SIG-M5 (cell line): Measurements from ENCODE around the gene RFT1.
"Not testable (repeated sequence)": the region's sequence is repeated elsewhere in the genome, so short reads cannot be mapped to it uniquely, and the experiment has no call there.

Source experiments
- DNase-seq: peaks from one replicate; lab custom pipeline; 2025; lab: John Stamatoyannopoulos, UW

RFT1 gene

DNA sequence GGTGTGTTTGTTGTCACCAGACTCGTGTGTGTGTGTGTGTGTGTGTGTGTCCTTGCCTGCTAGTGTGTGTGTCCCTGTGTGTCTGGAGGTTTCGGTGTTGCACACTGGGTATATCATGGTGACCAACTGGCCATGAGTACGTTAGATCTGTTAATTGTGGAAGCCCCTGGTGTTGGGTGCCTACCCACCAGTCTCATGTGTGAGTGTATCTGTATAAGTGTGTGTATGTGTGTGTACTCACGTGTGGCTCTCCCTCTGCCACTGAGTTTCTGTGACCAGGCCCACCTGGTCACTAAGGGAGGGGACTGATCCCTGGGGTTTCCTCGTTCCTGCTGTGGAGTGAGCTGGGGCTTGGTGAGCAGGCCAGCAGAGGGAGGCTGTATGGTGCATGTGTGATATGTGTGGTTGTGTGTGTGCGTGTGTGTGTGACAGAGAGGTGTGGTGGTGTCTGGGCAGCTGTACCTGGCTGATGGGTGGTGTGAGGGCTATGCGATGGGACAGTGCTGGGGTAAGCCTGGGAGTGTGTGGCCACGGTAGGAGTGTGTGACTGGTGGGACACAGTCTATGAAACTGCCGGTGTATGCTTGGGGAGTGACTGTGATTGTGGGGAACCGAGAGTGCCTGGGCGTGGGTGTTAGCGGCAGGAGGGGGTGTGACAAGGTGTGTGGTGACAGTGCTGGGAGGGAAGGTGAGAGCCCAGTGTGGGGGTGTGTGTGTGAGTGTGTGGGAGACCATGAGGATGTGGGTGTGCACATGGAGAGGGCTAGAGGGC, 32.6 kb upstream of the RFT1 start:
- no peak for DNase-seq

DNA sequence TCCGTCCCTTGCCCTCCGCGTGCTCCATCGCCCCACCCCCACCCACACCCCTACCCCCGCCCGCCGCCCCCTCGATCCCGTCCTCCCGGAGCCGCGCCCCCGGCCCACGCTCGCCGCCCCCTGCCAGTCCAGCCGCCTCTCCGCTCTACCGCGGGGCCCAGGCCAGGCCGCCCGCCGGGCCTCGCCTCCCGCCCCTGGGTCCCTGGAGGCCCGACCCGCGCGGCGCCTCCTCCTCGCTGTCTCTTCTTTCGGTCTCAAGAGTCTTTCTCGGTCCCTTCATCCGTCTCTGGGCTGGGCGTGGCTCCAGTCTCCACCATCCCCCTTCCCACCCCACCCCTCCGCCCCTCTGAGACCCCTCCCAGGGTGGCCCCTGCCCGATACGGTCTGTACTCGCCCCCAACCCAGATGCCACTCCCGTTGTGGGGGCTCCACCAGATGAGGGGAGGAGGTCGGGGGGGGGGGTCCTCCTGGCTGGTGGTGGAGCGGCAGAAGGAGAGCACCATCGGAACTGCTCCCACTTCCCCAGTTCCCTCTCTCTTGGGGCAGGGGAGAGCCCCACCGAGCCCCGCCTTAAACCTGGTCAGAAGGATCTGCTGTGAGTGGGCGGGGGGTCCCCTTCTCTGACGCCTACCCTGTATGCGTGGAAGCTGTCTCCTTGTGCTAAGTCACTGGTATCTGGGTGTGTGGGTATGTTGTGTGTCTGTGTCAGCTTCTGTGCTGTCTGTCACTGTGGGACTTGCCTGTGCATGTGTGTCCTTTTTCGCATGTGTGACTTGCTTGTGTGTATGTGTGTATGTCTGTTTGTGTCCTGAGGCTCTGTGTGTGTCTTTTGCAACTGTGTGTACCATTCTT, 31.8 kb upstream of the RFT1 start:
- DNase-seq, result no peak

DNA sequence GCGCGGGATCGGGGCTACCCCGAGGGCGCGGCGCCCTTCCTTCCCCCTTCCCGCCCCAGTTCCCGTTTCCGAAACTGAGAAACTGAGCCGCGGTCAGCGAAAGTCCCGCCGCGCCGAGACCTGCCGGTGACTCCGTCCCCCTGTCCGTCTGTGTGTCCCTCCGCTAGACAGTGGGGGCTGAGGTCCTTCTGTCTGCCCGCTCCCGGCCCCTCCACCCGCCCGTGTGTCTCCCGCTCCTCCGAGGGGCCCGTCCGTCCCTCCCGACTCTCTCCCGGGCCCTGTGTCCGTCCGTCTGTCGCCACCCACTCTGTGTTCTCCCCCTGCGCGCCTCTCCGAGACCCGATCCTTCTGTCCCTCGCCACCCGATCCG, 31.2 kb upstream of the RFT1 start:
- no peak for DNase-seq

DNA sequence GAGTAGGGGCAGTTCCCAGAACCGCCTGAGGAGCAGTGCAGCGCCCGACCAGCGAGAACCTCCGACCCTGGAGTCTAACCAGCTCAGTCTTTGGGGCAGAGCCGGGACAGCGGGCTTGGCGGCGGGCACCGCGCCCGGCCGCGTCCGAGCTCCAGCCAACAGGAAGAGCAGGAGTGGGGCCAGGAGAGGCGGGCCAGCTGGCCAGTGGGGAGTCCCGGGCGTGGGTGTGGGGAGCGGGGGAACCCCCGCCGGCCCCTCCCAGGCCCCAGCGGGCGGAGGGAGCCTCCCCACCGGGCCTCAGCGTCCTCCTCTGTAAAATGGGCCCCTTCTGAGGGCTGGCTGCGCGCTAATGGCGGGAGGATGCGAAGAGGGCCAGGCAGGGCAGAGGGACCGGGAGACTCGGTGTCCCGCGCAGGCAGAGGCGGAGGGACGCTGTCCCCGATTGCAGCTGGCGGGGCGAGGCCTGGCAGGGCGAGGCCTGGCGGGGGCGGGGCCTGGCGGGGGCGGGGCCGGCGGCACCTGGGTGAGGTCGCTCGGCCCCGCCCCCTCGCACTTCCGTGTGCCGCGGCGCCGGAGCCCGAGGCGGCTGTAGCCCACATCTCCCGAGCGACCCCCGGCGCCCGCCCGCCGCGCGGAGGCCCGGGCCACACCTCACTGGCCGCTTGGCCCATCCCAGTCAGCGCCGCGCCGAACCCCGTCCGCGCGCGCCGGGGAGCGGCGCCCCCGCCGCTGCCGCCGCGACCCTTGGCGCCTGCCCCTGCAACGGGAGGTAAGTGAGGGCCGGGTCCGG, 30.6 kb upstream of the RFT1 start, which contains the start of gene PRKCD:
Gene PRKCD (plus strand): TSS at position 550 of the 790 bp plus-strand sequence. CDS start 17,214 bp downstream, outside the sequence.
- no peak for DNase-seq

DNA sequence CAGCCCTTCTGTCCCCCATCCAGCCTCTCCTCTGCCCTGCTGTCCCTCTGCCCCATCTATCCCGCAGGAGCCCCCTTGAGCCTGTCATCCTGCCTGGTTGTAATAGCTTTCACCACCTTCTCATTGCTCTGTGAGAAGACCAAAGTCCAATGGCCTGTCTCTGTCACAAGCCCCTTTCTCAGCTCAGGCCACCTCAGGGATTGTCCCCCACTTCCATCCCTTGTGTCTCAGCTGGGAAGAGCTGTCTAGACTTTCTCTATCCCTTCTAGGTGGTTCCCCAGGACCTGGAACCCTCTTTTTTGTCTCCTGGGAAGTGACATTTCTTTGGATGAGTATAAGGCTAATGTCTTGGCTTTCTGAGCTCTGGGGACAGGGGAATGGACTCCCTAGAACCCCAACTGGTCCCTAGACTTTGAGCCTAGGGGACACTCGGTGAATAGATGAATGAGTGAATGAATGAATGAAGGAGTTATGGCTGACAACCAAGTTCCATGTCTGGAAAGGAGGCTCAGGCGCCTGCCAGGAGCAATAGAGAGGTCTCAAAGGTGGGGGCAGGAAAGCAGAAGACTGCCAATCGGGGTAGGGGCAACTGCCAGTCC, 29.9 kb upstream of the RFT1 start:
- DNase-seq, result no peak

DNA sequence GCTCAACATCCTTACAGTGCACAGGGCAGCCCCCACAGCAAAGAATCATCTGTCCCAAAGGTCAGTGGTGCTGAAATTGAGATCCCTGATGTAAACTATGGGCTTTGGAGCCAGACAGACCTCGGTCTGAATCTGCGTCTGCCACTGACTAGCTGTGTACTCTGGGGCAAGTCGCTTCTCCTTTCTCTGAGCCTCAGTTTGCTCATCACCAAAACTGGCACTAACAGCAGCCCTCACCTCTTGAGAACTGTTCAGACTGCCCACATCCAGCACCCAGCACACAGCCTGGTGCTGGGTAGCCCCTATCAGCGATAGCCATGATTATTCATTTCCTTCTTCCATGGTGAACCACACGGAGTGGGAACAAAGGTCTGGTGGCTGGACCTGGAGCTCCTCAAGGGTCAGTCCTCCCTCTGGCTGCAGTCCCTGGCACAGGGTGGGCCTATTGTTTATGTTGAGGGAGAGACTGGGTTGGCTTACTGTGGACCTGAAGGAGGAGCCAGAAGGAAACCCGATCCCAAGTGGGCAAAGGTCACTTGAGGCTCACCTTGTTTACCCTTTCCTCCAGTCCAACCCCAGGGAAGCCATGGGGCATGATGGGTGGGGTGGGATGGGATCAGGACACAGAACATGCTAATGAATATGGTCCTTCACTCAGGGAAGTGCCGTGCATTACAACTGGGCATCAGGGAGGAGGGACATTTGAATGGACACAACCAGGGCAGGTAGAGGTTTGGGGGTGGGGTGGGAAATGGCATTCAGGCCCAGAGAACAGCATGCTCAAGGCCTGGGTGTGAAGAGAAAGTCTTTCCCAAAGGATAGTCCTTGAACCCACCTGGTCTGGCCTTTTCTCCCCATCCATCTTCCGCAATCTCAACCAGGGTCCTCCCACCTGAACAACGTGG, 29.2 kb upstream of the RFT1 start:
- no peak for DNase-seq

DNA sequence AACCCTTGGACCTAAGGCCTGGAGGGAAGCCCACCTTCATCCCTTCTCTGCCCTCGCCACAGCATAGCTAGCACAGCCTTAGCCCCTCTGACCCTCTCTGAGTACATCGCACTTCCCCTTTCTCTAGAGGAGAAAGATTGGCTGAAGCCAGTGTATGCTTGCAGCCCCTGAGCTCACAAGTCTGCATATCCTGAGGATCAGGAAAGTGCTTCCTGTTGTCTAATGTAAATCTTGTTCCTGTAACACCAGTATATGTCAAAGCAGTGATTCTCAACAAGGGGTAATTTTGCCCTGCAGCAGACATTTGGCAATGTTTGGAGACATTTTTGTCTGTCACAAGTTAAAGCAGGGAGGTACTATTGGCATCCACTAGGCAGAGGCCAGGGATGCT, 28.5 kb upstream of the RFT1 start:
- DNase-seq, result no peak

DNA sequence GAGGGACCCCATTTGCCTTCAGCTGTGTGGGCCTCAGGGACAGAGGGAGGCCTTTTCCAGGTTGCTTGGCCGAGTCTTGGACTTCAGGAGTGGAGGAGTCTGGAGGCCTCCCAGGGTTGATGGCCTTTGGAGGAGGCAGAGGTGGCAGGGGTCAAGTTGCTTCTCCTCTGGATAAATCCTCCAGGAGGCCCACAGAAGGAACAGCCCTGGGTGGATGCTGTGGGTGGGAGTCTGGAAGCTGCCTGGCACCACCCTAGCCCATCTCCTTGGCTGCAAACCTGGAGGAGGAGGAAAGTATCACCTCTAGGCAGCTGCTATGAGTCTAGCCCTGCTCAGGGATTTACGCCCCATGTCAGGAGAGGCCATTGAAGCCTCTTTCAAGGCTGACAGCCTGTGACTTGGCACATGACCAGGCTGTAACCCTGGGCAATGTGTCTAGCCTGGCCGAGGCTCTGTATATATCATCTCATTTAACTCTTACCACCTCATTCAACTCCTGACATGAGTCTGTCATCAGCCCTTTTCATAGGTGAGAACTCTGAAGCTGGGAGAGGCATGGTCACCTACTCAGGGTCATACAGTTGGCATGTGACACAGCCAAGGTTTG, 27.8 kb upstream of the RFT1 start:
- DNase-seq, result no peak

DNA sequence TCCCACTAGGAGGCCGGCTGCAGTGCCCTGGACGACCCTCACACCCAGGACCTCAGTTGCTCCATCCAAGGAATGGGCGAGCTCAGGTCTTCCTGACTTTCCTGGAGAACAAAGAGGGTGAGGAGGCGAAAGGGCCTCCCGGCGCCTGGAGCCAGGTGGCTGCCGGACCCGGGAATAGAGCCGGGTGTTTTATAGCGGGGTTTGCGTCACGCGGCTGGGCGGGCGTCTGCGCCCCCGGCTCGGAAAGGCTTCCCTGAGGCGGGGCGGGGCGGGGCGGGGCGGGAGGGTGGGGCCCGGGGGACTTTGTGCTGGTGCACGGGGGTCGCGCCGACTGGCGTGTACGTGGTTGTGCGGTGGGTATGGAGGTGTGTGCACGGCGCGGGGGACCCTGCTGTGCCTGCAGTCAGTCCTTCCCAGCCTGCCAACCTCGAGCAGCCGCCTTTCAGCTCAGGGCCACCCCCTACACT, 26.2 kb upstream of the RFT1 start:
- no peak for DNase-seq

DNA sequence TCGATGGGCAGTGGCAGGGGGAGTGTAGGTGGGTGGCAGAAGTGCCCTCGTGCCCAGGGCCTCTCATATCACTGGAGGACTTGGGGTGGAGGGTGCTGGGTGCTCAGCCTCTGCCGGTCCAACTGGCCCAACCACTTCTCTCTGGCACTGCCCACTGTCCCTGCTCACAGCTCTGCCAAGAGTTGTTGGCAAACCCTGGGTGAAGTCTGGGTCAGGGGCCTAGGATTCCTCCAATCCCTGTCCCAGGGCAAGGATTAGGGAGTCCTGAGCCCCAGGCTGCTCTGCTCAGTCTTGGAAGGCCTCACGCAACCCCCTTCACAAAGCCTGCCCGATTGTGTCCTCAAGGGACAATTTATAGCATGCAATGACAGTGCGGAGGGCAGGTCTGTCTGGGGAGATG, 25.5 kb upstream of the RFT1 start:
- DNase-seq, result no peak

DNA sequence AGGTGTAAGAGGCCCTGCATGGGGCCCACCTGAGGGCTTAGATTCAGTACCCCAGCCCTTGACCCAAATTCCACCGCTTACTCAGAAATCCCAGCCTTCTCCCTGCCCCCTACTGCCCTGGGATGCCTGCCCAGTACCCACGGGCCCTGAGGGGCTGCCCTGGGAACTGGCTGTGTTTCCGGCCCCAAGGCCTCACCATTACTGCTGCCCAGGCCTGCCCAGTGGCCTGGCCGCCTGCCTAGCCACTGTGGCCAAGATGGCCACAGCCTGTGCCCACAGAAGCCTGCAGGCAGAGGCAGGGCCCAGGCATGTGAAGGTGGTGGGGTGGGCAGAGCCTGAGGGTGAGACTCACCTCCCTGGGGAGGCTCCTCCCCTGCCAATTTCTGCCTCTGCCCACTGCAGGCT, 24.6 kb upstream of the RFT1 start:
- no peak for DNase-seq

DNA sequence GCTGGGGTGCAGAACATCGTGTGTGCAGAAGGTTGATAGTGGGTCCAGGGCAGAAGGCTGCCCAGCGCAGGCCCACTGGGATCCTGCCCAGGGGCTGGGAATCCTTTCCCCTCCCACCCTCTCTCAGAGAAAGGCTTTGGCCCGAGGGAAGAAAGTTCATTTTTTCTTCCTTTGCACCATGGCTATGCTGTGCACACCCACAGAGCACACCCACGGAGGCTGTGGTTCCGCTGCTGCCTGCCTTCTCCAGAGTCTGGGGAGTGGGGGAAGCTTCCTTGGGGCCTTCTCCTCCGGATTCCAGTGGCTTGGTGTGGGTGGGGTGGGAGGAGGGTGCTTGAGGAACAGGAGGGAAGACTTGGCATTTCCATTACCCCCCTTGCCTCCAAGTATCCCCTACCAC, 23.7 kb upstream of the RFT1 start:
- DNase-seq, result no peak

DNA sequence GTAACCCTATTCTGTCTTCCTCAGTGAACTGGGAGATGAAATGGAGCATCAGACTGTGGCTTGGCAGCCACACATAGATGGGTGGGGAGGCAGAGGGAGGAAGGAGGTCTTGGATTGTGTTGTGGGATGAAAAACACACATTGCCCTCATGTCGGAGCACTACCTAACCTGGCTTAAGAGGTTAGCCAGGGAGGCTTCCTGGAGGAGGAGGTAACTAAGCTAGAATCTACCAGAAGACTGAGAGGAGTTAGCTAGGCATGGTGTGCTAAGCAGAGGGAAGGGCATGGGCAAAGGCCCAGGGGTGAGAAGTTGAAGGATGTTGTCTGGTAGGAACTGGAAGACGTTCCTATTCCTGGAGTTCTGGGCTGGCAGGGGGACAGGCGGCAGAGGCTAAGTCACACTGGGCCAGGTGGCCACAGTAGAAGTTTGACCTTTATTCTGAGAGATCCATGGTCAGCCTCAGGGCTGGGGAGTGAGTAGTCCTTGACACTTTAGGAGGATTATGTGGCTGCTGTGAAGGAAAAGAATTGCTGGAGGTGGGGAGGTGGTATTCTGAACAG, 23.1 kb upstream of the RFT1 start:
- no peak for DNase-seq

DNA sequence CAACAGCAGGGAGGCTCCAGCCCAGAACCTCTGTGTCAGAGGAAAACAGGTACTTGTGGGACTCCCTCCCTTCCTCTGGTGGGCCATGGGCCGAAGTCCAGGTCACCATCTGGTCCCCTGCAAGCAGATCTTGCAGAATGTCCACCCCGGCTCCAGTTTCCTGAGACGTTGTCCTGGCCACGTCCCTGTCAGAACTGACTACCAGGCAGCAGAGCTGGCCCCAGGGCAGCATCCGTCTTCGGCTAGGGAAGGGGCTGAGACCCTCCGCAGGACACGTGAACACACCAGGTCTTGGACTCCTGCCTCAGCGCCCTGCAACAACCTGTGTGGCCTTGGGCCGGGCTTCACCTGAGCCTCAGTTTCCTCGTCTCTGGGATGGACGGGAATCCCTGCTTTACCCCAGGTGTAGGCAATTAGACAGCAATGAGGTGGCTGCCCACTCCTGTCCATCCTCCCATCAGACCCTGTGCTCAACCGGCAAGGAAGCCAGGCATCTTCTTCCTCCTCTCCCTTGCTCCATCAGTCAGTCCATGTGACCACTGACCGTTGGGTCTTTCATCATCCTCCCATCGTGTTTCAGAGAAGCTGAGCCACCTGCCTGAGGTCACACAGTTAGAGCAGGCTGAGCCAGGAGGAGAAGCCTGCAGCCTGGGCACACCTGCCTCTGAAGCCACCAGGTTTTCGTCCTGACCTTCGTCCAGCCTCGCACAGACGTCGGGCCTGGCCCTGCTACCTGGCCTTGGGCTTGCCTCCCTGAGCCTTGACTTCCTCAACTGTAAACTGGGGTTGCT, 21.8 kb upstream of the RFT1 start:
- no peak for DNase-seq

DNA sequence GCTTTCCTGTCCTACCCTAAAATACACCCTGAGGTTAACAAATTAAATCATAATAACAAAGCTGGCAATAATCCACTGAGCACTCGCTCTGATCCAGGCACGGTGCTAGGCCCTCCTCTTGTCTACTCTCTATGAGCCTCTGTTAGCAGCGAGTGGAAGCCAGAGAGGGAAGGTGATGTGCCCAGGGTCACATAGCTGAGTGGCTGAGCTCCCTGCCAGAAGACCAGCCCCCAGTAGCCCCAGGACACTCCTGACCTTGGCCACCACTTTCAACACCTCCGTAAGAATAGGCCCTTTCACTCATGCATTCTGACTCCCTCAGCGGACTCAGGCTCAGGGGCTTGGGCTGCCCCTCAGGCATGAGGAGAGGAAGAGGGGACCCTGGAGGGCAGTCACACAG, 21.2 kb upstream of the RFT1 start:
- DNase-seq, result no peak

DNA sequence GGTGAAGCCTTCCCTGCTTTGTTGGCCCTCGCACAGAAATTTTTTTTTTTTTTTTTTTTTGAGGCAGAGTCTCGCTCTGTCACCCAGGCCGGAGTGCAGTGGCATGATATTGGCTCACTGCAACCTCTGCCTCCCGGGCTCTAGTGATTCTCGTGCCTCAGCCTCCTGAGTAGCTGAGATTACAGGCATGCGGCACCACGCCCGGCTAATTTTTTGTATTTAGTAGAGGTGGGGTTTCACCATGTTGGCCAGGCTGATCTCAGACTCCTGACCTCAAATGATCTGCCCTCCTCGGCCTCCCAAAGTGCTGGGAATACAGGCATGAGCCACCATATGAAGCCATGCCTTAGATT, 20.8 kb upstream of the RFT1 start:
- not testable (repeated sequence) for DNase-seq

DNA sequence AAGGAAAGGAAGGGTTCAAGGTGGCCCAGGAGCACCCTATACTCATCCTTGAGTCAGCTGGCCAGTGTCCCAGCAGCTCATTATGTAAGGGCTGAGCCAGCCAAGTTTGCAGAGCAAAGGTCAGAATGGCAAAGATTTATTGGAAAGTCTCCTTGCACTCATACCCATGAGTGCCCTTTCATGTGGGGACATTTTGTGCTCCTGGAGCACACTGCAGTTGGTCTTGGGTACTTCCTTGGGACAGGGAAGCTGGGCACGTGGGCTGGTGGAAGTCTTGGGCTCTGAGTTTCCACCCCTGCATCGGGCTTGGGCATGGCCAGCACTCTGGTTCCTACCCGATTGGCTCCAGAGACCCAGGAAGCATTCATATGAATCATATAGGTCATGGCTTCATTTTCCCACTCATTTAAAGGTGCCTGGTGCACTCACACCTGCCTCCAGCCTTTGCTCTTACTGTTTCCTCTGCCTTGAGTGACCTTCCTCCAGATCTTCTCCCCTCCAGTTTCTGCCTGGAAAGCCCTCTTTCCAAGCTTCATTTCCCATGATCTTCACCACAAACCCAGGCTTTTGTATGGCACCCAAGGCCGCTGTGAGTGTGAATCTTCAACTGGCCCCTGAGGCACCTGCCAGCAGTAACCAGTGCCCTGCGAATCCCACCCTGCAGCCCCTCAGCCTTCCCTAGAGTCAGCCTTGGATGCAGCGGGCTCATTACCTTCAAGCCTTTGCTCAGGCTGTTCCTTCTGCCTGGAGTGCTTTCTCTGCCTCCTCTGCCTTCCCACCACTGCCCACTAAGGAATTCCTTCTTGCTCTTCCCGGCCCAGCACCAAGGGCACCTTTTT, 20.2 kb upstream of the RFT1 start:
- no peak for DNase-seq

DNA sequence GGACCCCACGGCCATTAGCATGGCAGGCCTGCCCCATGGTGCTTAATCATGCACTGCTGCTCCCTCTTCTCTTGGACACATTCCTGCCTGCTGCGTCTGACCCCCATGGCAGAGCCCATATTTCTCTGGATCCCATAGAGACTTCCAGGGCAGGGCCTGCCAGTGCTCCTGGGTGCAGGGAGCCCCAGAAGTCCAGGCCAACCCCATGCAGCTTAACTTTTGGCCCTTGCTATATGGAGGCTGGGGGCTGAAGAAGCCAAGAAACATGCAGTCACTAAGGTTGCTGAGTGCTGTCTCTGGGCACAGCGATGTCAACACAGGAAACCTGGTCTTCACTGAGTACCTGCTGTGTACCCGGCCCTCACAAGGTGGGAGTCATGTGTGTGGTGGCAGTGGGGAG, 19.5 kb upstream of the RFT1 start:
- DNase-seq, result no peak
